Sigmoid colon (tissue), 7 donors: ENCODE measurements around the gene CHPF2. TPM values are rescaled to one million over a fixed set of nuclear protein-coding genes. Genes with fewer than 3 reads are reported as not detected.

Experiments used
- DNase-seq: peaks from one replicate; pipeline ENCODE4 v3.0.0-alpha.2; 2019
- H3K27ac ChIP-seq, 4 donors: fragments of 200-600 bp; sonication (generic); one replicate each; pipeline ENCODE4 v1.5.1; 2016 to 2019; ENCODE audit warnings: mild to moderate bottlenecking in 1 of 4
- H3K27me3 ChIP-seq, 3 donors: fragments of 200-600 bp; sonication (generic); one replicate each; pipeline ENCODE4 v1.5.1; 2019; ENCODE audit warnings: mild to moderate bottlenecking in 1 of 3
- H3K36me3 ChIP-seq, 4 donors: fragments of 200-600 bp; sonication (generic); one replicate each; pipeline ENCODE4 v1.5.1; 2016 to 2019
- H3K4me1 ChIP-seq, 4 donors: fragments of 200-600 bp; sonication (generic); one replicate each; pipeline ENCODE4 v1.5.1; 2017 to 2019
- H3K4me3 ChIP-seq, 4 donors: fragments of 200-600 bp; sonication (generic); one replicate each; pipeline ENCODE4 v1.5.1; 2017 to 2019; ENCODE audit warnings: mild to moderate bottlenecking in 2 of 4, moderate library complexity in 1 of 4
- H3K9me3 ChIP-seq, 4 donors: fragments of 200-600 bp in 3 of 4; sonication (generic) in 3 of 4; one replicate each; pipeline versions ENCODE4 v1.5.1 to v1.6.1; 2013 to 2019
- CTCF ChIP-seq, 4 experiments: fragments of 450-650 bp in 3 of 4; fragments of 200-600 bp in 1 of 4; IDR thresholded peaks; one replicate each; pipeline ENCODE4 v1.5.1; 2016 to 2019; ENCODE audit warnings: antibody characterized with exemption in 4 of 4, mild to moderate bottlenecking in 3 of 4, moderate library complexity in 2 of 4
- EP300 ChIP-seq, 4 donors: sonication (generic); formaldehyde crosslinking; IDR thresholded peaks; one replicate each; pipeline ENCODE4 v1.6.1; 2017; ENCODE audit warnings: antibody characterized with exemption in 4 of 4
- POLR2A ChIP-seq, 2 donors: fragments of 450-650 bp; IDR thresholded peaks; one replicate each; pipeline ENCODE4 v1.6.1; 2016; ENCODE audit warnings: antibody characterized with exemption in 2 of 2, mild to moderate bottlenecking in 2 of 2, moderate library complexity in 2 of 2
- POLR2AphosphoS5 ChIP-seq, 4 donors: sonication (generic); formaldehyde crosslinking; IDR thresholded peaks; one replicate each; pipeline ENCODE4 v1.6.1; 2017; ENCODE audit warnings: antibody characterized with exemption in 4 of 4
- WGBS, 2 donors: extraction: QIAGEN DNeasy Blood & Tissue Kit; methylation state at CpG; one replicate each; pipeline ENCODE4 v1.1.7; 2013; 5-methylcytosine and 5-hydroxymethylcytosine counted together
- intact Hi-C: fragments of 100-400 bp; cut with DNase I; formaldehyde crosslinking; loops from one replicate; pipeline ENCODE4 v1.15.1; 2023
- polyA plus RNA-seq, 3 donors: library from polyadenylated mRNA; stranded (reverse); fragments of 200-250 nt; gene quantifications; one replicate each; pipeline ENCODE4 v1.2.3, GENCODE V29; 2013
- total RNA-seq, 4 donors: library from RNA; depleted of rRNA; stranded (reverse); fragments of >200 nt; gene quantifications; one replicate each; pipeline ENCODE4 v1.1.0, GENCODE V29; 2016
- donor health status: healthy with polysubstance abuse.
- donor health status: Bipolar disorder and iron deficiency.
- donor health status: healthy.

Gene CHPF2
- total and polyA plus RNA-seq, 7 donors: 5.4 to 36.3 (median 16.4) TPM

- DNase-seq: no peak
- no peak for TF ChIP-seq EP300 (IDR thresholded peaks at IDR 0.05)
- TF ChIP-seq POLR2AphosphoS5 (IDR thresholded peaks at IDR 0.05): no peak
- TF ChIP-seq POLR2A (IDR thresholded peaks at IDR 0.05): no peak
- TF ChIP-seq CTCF (IDR thresholded peaks at IDR 0.05): no peak
- H3K27ac ChIP-seq: no peak overlapping the region
- H3K4me3 ChIP-seq: no peak overlapping the region
- 60 to 75% methylated on average over 9 of the region's 9 CpGs for WGBS, 2 donors
- H3K4me1 ChIP-seq: no peaks in the 10 kb centered on the region
- intact Hi-C loops: no loop called here
- H3K27me3 ChIP-seq: peaks cover 0 to 25% (median 0%) of the 10 kb centered on the region in 3 donors
- peaks cover 0 to 12% (median 2%) of the 10 kb centered on the region in 4 donors for H3K36me3 ChIP-seq
- H3K9me3 ChIP-seq: no peaks in the 10 kb centered on the region
These were observed 23.9 kb upstream of the CHPF2 start for GRCh38 chr7:151208253-151208862.

GRCh38 chr7:151209588-151209987 is 22.7 kb upstream of the CHPF2 start:
- intact Hi-C loops: no loop called here
- H3K27me3 ChIP-seq: peaks cover 0 to 13% (median 0%) of the 10 kb centered on the region in 3 donors
- WGBS, 2 donors: 81 to 90% methylated on average over 6 of the region's 6 CpGs
- H3K36me3 ChIP-seq: peaks cover 1 to 24% (median 8%) of the 10 kb centered on the region in 4 donors
- no peaks in the 10 kb centered on the region for H3K9me3 ChIP-seq
- H3K27ac ChIP-seq: no peak overlapping the region
- no peak for DNase-seq
- no peak overlapping the region for H3K4me3 ChIP-seq
- TF ChIP-seq EP300 (IDR thresholded peaks at IDR 0.05) (no peak), POLR2AphosphoS5 (IDR thresholded peaks at IDR 0.05) (no peak), POLR2A (IDR thresholded peaks at IDR 0.05) (no peak), CTCF (IDR thresholded peaks at IDR 0.05) (no peak)
- H3K4me1 ChIP-seq: no peaks in the 10 kb centered on the region

GRCh38 chr7:151210087-151210854 is 22.0 kb upstream of the CHPF2 start, which contains the start of gene H2BK1:
Gene H2BK1 (minus strand): TSS chr7:151210488. CDS start chr7:151210318, 170 bp downstream.
- WGBS, 2 donors: 86 to 88% methylated on average over 17 of the region's 17 CpGs
- intact Hi-C loops: no loop called here
- no peaks in the 10 kb centered on the region for H3K9me3 ChIP-seq
- no peak within 1 kb of the TSS for H3K27ac ChIP-seq
- H3K4me3 ChIP-seq: no peak within 1 kb of the TSS
- peaks cover 8 to 31% (median 15%) of the 10 kb centered on the region in 4 donors for H3K36me3 ChIP-seq
- TF ChIP-seq POLR2A (IDR thresholded peaks at IDR 0.05) (no peak), CTCF (IDR thresholded peaks at IDR 0.05) (no peak), EP300 (IDR thresholded peaks at IDR 0.05) (no peak), POLR2AphosphoS5 (IDR thresholded peaks at IDR 0.05) (no peak)
- no peaks in the 10 kb centered on the region for H3K4me1 ChIP-seq
- DNase-seq: no peak
- peaks cover 0 to 9% (median 0%) of the 10 kb centered on the region in 3 donors for H3K27me3 ChIP-seq

GRCh38 chr7:151211155-151211772 is 21.0 kb upstream of the CHPF2 start:
- WGBS, 2 donors: 78 to 90% methylated on average over 3 of the region's 3 CpGs
- no peak overlapping the region for H3K27ac ChIP-seq
- peaks cover 18 to 41% (median 25%) of the 10 kb centered on the region in 4 donors for H3K36me3 ChIP-seq
- TF ChIP-seq POLR2A (IDR thresholded peaks at IDR 0.05) (no peak), EP300 (IDR thresholded peaks at IDR 0.05) (no peak), POLR2AphosphoS5 (IDR thresholded peaks at IDR 0.05) (no peak), CTCF (IDR thresholded peaks at IDR 0.05) (no peak)
- no peak overlapping the region for H3K4me3 ChIP-seq
- intact Hi-C loops: no loop called here
- H3K9me3 ChIP-seq: no peaks in the 10 kb centered on the region
- DNase-seq: no peak
- H3K4me1 ChIP-seq: no peaks in the 10 kb centered on the region
- H3K27me3 ChIP-seq: peaks cover 0 to under 1% (median 0%) of the 10 kb centered on the region in 3 donors
